Naive thymus-derived CD4-positive, alpha-beta T cell (primary cell): ENCODE data around the gene CNTN1. TPM values are rescaled to one million over a fixed set of nuclear protein-coding genes. Genes with fewer than 3 reads are reported as not detected.

Source experiments
- ATAC-seq: fragments of 150-1000 bp; cut with Tn5 transposase; 2 replicates; pipeline ENCODE4 v1.10.0; 2021; ENCODE audit warnings: mild to moderate bottlenecking, moderate library complexity
- CTCF ChIA-PET: fragments of 350-600 bp; sonication (Branson Sonifier 250); formaldehyde crosslinking; loops from one replicate; lab custom pipeline; 2021; ENCODE audit warnings: antibody characterized with exemption; lab: Charles Lee
- POLR2A ChIA-PET: fragments of 350-600 bp; sonication (Branson Sonifier 250); formaldehyde crosslinking; loops from one replicate; lab custom pipeline; 2021; ENCODE audit warnings: antibody characterized with exemption, inconsistent platforms; lab: Charles Lee
- DNase-seq, 9 donors: peaks; one replicate each; pipeline versions ENCODE4 v3.0.0 to v3.0.0-alpha.2; 2020 to 2022; ENCODE audit warnings: mixed read lengths in 1 of 9
- H3K27ac ChIP-seq: one replicate; pipeline ENCODE4 v1.7.0; 2013; ENCODE audit warnings: mild to moderate bottlenecking, low read depth, low read length, moderate library complexity
- H3K27me3 ChIP-seq, 2 donors: one replicate each; pipeline ENCODE4 v1.7.0; 2013; ENCODE audit warnings: low read length in 2 of 2, mild to moderate bottlenecking in 2 of 2, moderate library complexity in 2 of 2; ENCODE audit not compliant: control insufficient read depth in 2 of 2, insufficient read depth in 2 of 2
- H3K36me3 ChIP-seq, 3 experiments: 1 replicate in 2 of 3; 2 replicates in 1 of 3; pipeline ENCODE4 v1.7.0; 2013; ENCODE audit warnings: low read length in 3 of 3, mild to moderate bottlenecking in 3 of 3, moderate library complexity in 1 of 3; ENCODE audit not compliant: insufficient read depth in 3 of 3, control insufficient read depth in 2 of 3
- H3K4me1 ChIP-seq, 2 donors: one replicate each; pipeline ENCODE4 v1.7.0; 2013; ENCODE audit warnings: low read length in 2 of 2, mild to moderate bottlenecking in 2 of 2, moderate library complexity in 1 of 2; ENCODE audit not compliant: control insufficient read depth in 2 of 2, insufficient read depth in 2 of 2
- H3K4me3 ChIP-seq: 2 replicates; pipeline ENCODE4 v1.7.0; 2013; ENCODE audit warnings: mild to moderate bottlenecking, low read length
- H3K9me3 ChIP-seq, 3 experiments: 1 replicate in 2 of 3; 2 replicates in 1 of 3; pipeline ENCODE4 v1.7.0; 2013; ENCODE audit warnings: low read length in 3 of 3; ENCODE audit not compliant: control insufficient read depth in 2 of 3
- H3K27ac Mint-ChIP-seq, 9 donors: one replicate each; pipeline ENCODE4 v1.8.0; 2020 to 2022; ENCODE audit warnings: mixed read lengths in 9 of 9, mild to moderate bottlenecking in 8 of 9, moderate library complexity in 5 of 9, inconsistent platforms in 2 of 9
- H3K27me3 Mint-ChIP-seq, 5 donors: one replicate each; pipeline ENCODE4 v1.8.0; 2021 to 2022; ENCODE audit warnings: mixed read lengths in 5 of 5, mild to moderate bottlenecking in 1 of 5
- H3K36me3 Mint-ChIP-seq, 5 donors: one replicate each; pipeline ENCODE4 v1.8.0; 2020 to 2022; ENCODE audit warnings: mixed read lengths in 5 of 5, mild to moderate bottlenecking in 3 of 5, inconsistent platforms in 1 of 5
- H3K4me1 Mint-ChIP-seq, 7 donors: one replicate each; pipeline ENCODE4 v1.8.0; 2020 to 2022; ENCODE audit warnings: mixed read lengths in 7 of 7, mild to moderate bottlenecking in 3 of 7, inconsistent platforms in 1 of 7
- H3K4me3 Mint-ChIP-seq, 10 donors: one replicate each; pipeline ENCODE4 v1.8.0; 2020 to 2022; ENCODE audit warnings: mild to moderate bottlenecking in 10 of 10, mixed read lengths in 10 of 10, moderate library complexity in 6 of 10, inconsistent platforms in 2 of 10
- H3K9me3 Mint-ChIP-seq, 11 donors: one replicate each; pipeline ENCODE4 v1.8.0; 2020 to 2022; ENCODE audit warnings: mixed read lengths in 11 of 11, mild to moderate bottlenecking in 4 of 11, inconsistent platforms in 1 of 11, moderate library complexity in 1 of 11
- intact Hi-C, 2 donors: fragments of 100-400 bp; cut with micrococcal nuclease; formaldehyde crosslinking; loops; one replicate each; pipeline ENCODE4 v1.15.1; 2023
- polyA plus RNA-seq, 2 donors: library from polyadenylated mRNA; unstranded; fragments of 300-500 nt; fragmentation: Illumina TruSeq; gene quantifications; one replicate each; pipeline ENCODE4 v1.2.3, GENCODE V29; 2021
- total RNA-seq, 6 experiments: library from RNA in 5 of 6; stranded (reverse) in 5 of 6; gene quantifications; 1 replicate in 5 of 6; 2 replicates in 1 of 6; pipeline ENCODE4 v1.2.3 and lab custom pipeline; 2021 to 2026

Gene CNTN1
- total and polyA plus RNA-seq, 7 experiments from 2014 or later = not detected

DNA sequence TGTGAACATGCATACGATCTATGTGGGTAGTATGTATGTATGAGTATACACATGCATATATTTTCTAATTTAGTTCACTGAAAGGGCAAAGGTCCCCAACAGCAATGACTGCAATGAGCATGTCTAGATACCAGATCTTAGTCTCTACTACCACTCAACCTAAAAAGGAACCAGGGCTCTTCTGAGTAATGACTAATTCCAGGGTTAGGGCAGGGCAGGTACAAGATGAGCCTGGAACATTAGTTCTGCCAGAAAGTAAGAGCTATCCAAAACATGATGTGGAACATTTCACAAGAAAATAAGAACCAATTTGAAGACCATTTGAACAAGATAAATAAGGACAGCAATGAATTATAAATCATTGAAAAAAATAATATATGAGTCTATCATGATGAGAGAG lies 404.6 kb downstream of the CNTN1 start:
- Histone ChIP-seq H3K9me3 (no peaks in the 10 kb centered on the region), H3K4me1 (no peaks in the 10 kb centered on the region), H3K4me3 (no peak overlapping the region), H3K27ac (no peak overlapping the region), H3K36me3 (no peaks in the 10 kb centered on the region), H3K27me3 (no peaks in the 10 kb centered on the region)
- Mint-ChIP-seq H3K27ac (no peak overlapping the region), H3K4me3 (no peak overlapping the region), H3K36me3 (no peaks in the 10 kb centered on the region), H3K9me3 (peaks cover 0 to 5% (median 0%) of the 10 kb centered on the region in 11 donors), H3K4me1 (no peaks in the 10 kb centered on the region), H3K27me3 (no peaks in the 10 kb centered on the region)
- intact Hi-C loops = no loop called here
- ChIA-PET POLR2A (no interaction called here), CTCF (no interaction called here)
- DNase-seq (no peak), ATAC-seq (no peak)

DNA sequence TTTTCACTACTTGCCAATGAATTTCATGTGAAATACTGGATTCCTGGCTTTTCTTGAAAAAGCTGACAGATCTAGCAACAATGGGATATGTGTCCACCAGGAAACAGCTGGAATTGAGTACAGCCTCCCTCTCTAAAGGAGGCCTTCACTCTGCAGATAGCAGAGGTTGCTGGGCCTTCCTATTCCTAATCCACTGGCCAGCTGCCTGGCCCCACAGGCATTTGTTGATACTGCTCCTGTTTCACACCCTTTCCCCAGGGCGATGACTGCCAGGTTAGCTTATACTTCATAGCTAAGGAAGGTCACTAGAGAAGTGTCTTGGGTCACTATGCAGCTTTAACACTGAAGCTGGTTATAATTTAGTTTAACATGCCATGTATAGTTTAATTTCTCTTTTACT lies 408.3 kb downstream of the CNTN1 start:
- H3K27ac Mint-ChIP-seq = no peak overlapping the region
- no peaks in the 10 kb centered on the region for H3K27me3 ChIP-seq

GRCh38 chr12:41101806-41102205 lies 409.6 kb downstream of the CNTN1 start:
- Mint-ChIP-seq H3K27me3 (no peaks in the 10 kb centered on the region), H3K9me3 (peaks cover 0 to 11% (median 0%) of the 10 kb centered on the region in 11 donors), H3K4me1 (no peaks in the 10 kb centered on the region), H3K27ac (no peak overlapping the region), H3K36me3 (no peaks in the 10 kb centered on the region), H3K4me3 (no peak overlapping the region)
- H3K4me1 ChIP-seq = no peaks in the 10 kb centered on the region
- H3K4me3 ChIP-seq = no peak overlapping the region
- ATAC-seq = no peak
- H3K27ac ChIP-seq = no peak overlapping the region
- H3K9me3 ChIP-seq = no peaks in the 10 kb centered on the region
- CTCF ChIA-PET = no interaction called here
- POLR2A ChIA-PET = no interaction called here
- intact Hi-C loops = no loop called here
- no peaks in the 10 kb centered on the region for H3K27me3 ChIP-seq
- H3K36me3 ChIP-seq = no peaks in the 10 kb centered on the region
- no peak for DNase-seq

More for the DNA sequence above, 408.3 kb downstream of the CNTN1 start:
- Histone ChIP-seq H3K36me3 (no peaks in the 10 kb centered on the region), H3K4me3 (no peak overlapping the region), H3K9me3 (no peaks in the 10 kb centered on the region), H3K27ac (no peak overlapping the region), H3K4me1 (no peaks in the 10 kb centered on the region)
- Mint-ChIP-seq H3K36me3 (no peaks in the 10 kb centered on the region), H3K9me3 (peaks cover 0 to 4% (median 0%) of the 10 kb centered on the region in 11 donors), H3K4me3 (no peak overlapping the region), H3K27me3 (no peaks in the 10 kb centered on the region), H3K4me1 (no peaks in the 10 kb centered on the region)
- DNase-seq = no peak
- POLR2A ChIA-PET = no interaction called here
- ATAC-seq = no peak
- CTCF ChIA-PET = no interaction called here
- intact Hi-C loops = no loop called here

- ChIA-PET POLR2A (no interaction called here), CTCF (no interaction called here)
- Histone ChIP-seq H3K4me1 (no peaks in the 10 kb centered on the region), H3K27ac (no peak overlapping the region), H3K36me3 (no peaks in the 10 kb centered on the region), H3K9me3 (no peaks in the 10 kb centered on the region), H3K27me3 (no peaks in the 10 kb centered on the region), H3K4me3 (no peak overlapping the region)
- H3K27ac Mint-ChIP-seq = no peak overlapping the region
- no peak overlapping the region for H3K4me3 Mint-ChIP-seq
- H3K9me3 Mint-ChIP-seq = peaks cover 0 to 22% (median 0%) of the 10 kb centered on the region in 11 donors
- DNase-seq (no peak), ATAC-seq (no peak)
- intact Hi-C loops = no loop called here
- H3K4me1 Mint-ChIP-seq = peaks cover 0 to 2% (median 0%) of the 10 kb centered on the region in 7 donors
- no peaks in the 10 kb centered on the region for H3K27me3 Mint-ChIP-seq
- H3K36me3 Mint-ChIP-seq = no peaks in the 10 kb centered on the region
These were observed 411.4 kb downstream of the CNTN1 start for GRCh38 chr12:41103614-41104013.

DNA sequence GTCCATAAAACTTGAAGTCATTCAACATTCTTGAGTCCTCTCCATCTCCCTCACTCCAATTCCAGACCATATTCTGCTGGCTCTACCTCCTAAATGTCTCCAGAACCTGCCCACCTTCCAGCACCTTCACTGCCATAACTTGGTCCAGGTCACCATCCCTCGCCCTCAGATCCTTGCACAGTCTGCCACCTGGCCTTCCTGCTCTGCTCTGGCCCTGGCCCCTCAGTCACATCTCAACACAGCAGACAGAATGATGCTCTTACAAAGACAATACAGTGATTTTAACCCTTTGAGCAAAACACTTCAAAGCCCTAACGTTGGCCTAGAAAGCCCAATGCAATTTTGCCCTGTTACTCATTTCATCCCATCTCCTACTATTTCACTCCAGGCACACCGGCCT lies 414.1 kb downstream of the CNTN1 start:
- ChIA-PET POLR2A (no interaction called here), CTCF (no interaction called here)
- Mint-ChIP-seq H3K27ac (no peak overlapping the region), H3K36me3 (no peaks in the 10 kb centered on the region), H3K27me3 (no peaks in the 10 kb centered on the region), H3K9me3 (peaks cover 0 to 22% (median 2%) of the 10 kb centered on the region in 11 donors), H3K4me3 (no peak overlapping the region), H3K4me1 (peaks cover 0 to 2% (median 0%) of the 10 kb centered on the region in 7 donors)
- ATAC-seq (no peak), DNase-seq (no peak)
- no peaks in the 10 kb centered on the region for H3K9me3 ChIP-seq
- H3K27ac ChIP-seq = no peak overlapping the region
- no peaks in the 10 kb centered on the region for H3K4me1 ChIP-seq
- H3K4me3 ChIP-seq = no peak overlapping the region
- H3K27me3 ChIP-seq = no peaks in the 10 kb centered on the region
- no peaks in the 10 kb centered on the region for H3K36me3 ChIP-seq
- intact Hi-C loops = no loop called here

GRCh38 chr12:41108032-41108431 lies 415.8 kb downstream of the CNTN1 start:
- no peak overlapping the region for H3K4me3 Mint-ChIP-seq
- peaks cover 0 to 2% (median 0%) of the 10 kb centered on the region in 7 donors for H3K4me1 Mint-ChIP-seq
- H3K36me3 Mint-ChIP-seq = no peaks in the 10 kb centered on the region
- Histone ChIP-seq H3K4me3 (no peak overlapping the region), H3K36me3 (no peaks in the 10 kb centered on the region), H3K4me1 (no peaks in the 10 kb centered on the region), H3K27me3 (no peaks in the 10 kb centered on the region), H3K9me3 (no peaks in the 10 kb centered on the region), H3K27ac (no peak overlapping the region)
- no peak for DNase-seq
- no peak overlapping the region for H3K27ac Mint-ChIP-seq
- intact Hi-C loops = no loop called here
- H3K27me3 Mint-ChIP-seq = no peaks in the 10 kb centered on the region
- CTCF ChIA-PET = no interaction called here
- POLR2A ChIA-PET = no interaction called here
- ATAC-seq = no peak
- peaks cover 0 to 17% (median 2%) of the 10 kb centered on the region in 11 donors for H3K9me3 Mint-ChIP-seq

- ChIA-PET POLR2A (no interaction called here), CTCF (no interaction called here)
- H3K4me1 ChIP-seq = no peaks in the 10 kb centered on the region
- intact Hi-C loops = no loop called here
- no peak for DNase-seq
- no peaks in the 10 kb centered on the region for H3K36me3 ChIP-seq
- Mint-ChIP-seq H3K9me3 (peaks cover 0 to 2% (median 0%) of the 10 kb centered on the region in 11 donors), H3K27me3 (no peaks in the 10 kb centered on the region), H3K36me3 (no peaks in the 10 kb centered on the region), H3K4me3 (no peak overlapping the region), H3K4me1 (no peaks in the 10 kb centered on the region), H3K27ac (no peak overlapping the region)
- no peaks in the 10 kb centered on the region for H3K27me3 ChIP-seq
- H3K9me3 ChIP-seq = no peaks in the 10 kb centered on the region
- H3K27ac ChIP-seq = no peak overlapping the region
- no peak for ATAC-seq
- no peak overlapping the region for H3K4me3 ChIP-seq
These were observed 420.7 kb downstream of the CNTN1 start for GRCh38 chr12:41112903-41113302.
